Osteoblast (primary cell): ENCODE measurements around the gene ABI3. TPM values are rescaled to one million over a fixed set of nuclear protein-coding genes. Genes with fewer than 3 reads are reported as not detected.

Experiments used
- DNase-seq: peaks from one replicate; pipeline ENCODE4 v3.0.0; 2011; ENCODE audit warnings: low spot score, mixed read lengths; ENCODE audit not compliant: insufficient read length; ENCODE audit errors: missing footprints
- H2AFZ ChIP-seq: 2 replicates; pipeline ENCODE4 v1.6.0; 2011; ENCODE audit warnings: mild to moderate bottlenecking, low read length
- H3K27ac ChIP-seq: 2 replicates; pipeline ENCODE4 v1.5.1; 2011; ENCODE audit warnings: mild to moderate bottlenecking, low read depth, low read length, moderate library complexity
- H3K27me3 ChIP-seq: 2 replicates; pipeline ENCODE4 v1.6.0; 2012; ENCODE audit warnings: mild to moderate bottlenecking, control low read depth, inconsistent platforms, low read length, moderate library complexity; ENCODE audit not compliant: insufficient read depth
- H3K36me3 ChIP-seq: 2 replicates; pipeline ENCODE4 v1.5.1; 2011; ENCODE audit warnings: mild to moderate bottlenecking, low read length, control low read depth, moderate library complexity; ENCODE audit not compliant: insufficient read depth
- H3K4me1 ChIP-seq: 2 replicates; pipeline ENCODE4 v1.5.1; 2011; ENCODE audit warnings: mild to moderate bottlenecking, low read length, control low read depth, moderate library complexity; ENCODE audit not compliant: insufficient read depth
- H3K4me2 ChIP-seq: 2 replicates; pipeline ENCODE4 v1.6.0; 2011; ENCODE audit warnings: mild to moderate bottlenecking, low read length; ENCODE audit not compliant: insufficient read depth
- H3K4me3 ChIP-seq: fragments of 200-600 bp; sonication (generic); 3 replicates; pipeline ENCODE4 v1.5.1; 2012; ENCODE audit warnings: mild to moderate bottlenecking, low read length, inconsistent platforms; ENCODE audit not compliant: insufficient read depth
- H3K79me2 ChIP-seq: 2 replicates; pipeline ENCODE4 v1.6.0; 2012; ENCODE audit warnings: mild to moderate bottlenecking, low read length, control low read depth, inconsistent platforms; ENCODE audit not compliant: insufficient read depth
- H3K9me3 ChIP-seq: 2 replicates; pipeline ENCODE4 v1.5.1; 2011; ENCODE audit warnings: low read depth, low read length, control low read depth
- H4K20me1 ChIP-seq: 2 replicates; pipeline ENCODE4 v1.6.0; 2012; ENCODE audit warnings: mild to moderate bottlenecking, low read length, control low read depth; ENCODE audit not compliant: insufficient read depth
- CTCF ChIP-seq: IDR thresholded peaks from 2 replicates; pipeline ENCODE4 v1.5.1; 2011; ENCODE audit warnings: mild to moderate bottlenecking, low read depth, low read length, moderate library complexity; ENCODE audit errors: extremely low read depth
- total RNA-seq: library from RNA; depleted of rRNA; stranded (reverse); fragments of >200 nt; gene quantifications from 2 replicates; pipeline ENCODE4 v1.2.3, GENCODE V29; 2012

ABI3 gene
- total RNA-seq, 1 donor = 0.36 TPM

- Histone ChIP-seq H3K9me3 (no peaks in the 10 kb centered on the region), H3K4me1 (no peaks in the 10 kb centered on the region)
Measured at GRCh38 chr17:49218941-49219913, 8.7 kb downstream of the ABI3 start.

GRCh38 chr17:49219987-49220386, 9.5 kb downstream of the ABI3 start:
- Histone ChIP-seq H3K36me3 (no peaks in the 10 kb centered on the region), H3K27ac (no peak overlapping the region), H3K9me3 (no peaks in the 10 kb centered on the region), H4K20me1 (no peaks in the 10 kb centered on the region), H2AFZ (no peak overlapping the region), H3K4me1 (no peaks in the 10 kb centered on the region), H3K79me2 (no peaks in the 10 kb centered on the region), H3K4me2 (no peak overlapping the region), H3K27me3 (peaks cover 25% of the 10 kb centered on the region), H3K4me3 (no peak overlapping the region)
- peak; percentile 80 for DNase-seq
- no peak for TF ChIP-seq CTCF

More at GRCh38 chr17:49218941-49219913, 8.7 kb downstream of the ABI3 start:
- Histone ChIP-seq H3K27ac (no peak overlapping the region), H3K36me3 (no peaks in the 10 kb centered on the region), H3K27me3 (peaks cover 21% of the 10 kb centered on the region), H4K20me1 (no peaks in the 10 kb centered on the region), H3K79me2 (no peaks in the 10 kb centered on the region), H2AFZ (no peak overlapping the region), H3K4me2 (no peak overlapping the region), H3K4me3 (no peak overlapping the region)
- peak; percentile 13 for TF ChIP-seq CTCF
- peak; percentile 89 for DNase-seq

GRCh38 chr17:49223168-49223516, 12.6 kb downstream of the ABI3 start:
- Histone ChIP-seq H3K4me2 (no peak overlapping the region), H3K27ac (no peak overlapping the region), H3K36me3 (no peaks in the 10 kb centered on the region), H3K27me3 (peaks cover 40% of the 10 kb centered on the region), H3K4me3 (no peak overlapping the region), H3K9me3 (no peaks in the 10 kb centered on the region), H3K79me2 (no peaks in the 10 kb centered on the region), H4K20me1 (no peaks in the 10 kb centered on the region), H2AFZ (no peak overlapping the region), H3K4me1 (no peaks in the 10 kb centered on the region)
- no peak for TF ChIP-seq CTCF
- DNase-seq = peak; percentile 81

- TF ChIP-seq CTCF = peak; percentile 76
- Histone ChIP-seq H3K4me2 (no peak overlapping the region), H3K9me3 (no peaks in the 10 kb centered on the region), H3K27ac (no peak overlapping the region), H3K36me3 (no peaks in the 10 kb centered on the region), H3K79me2 (no peaks in the 10 kb centered on the region), H3K4me3 (no peak overlapping the region), H2AFZ (no peak overlapping the region), H4K20me1 (no peaks in the 10 kb centered on the region), H3K27me3 (peaks cover 40% of the 10 kb centered on the region), H3K4me1 (no peaks in the 10 kb centered on the region)
- peak; percentile 98 for DNase-seq
Measured at GRCh38 chr17:49223517-49224197, 13.2 kb downstream of the ABI3 start.
